GM19455 (cell line): ENCODE results near the gene CPEB4.

ENCODE experiments used
- ATAC-seq: cut with Tn5 transposase; IDR thresholded peaks from one replicate; pipeline ENCODE4 v1.9.1; 2021; ENCODE audit not compliant: unreplicated experiment

The CPEB4 gene

DNA sequence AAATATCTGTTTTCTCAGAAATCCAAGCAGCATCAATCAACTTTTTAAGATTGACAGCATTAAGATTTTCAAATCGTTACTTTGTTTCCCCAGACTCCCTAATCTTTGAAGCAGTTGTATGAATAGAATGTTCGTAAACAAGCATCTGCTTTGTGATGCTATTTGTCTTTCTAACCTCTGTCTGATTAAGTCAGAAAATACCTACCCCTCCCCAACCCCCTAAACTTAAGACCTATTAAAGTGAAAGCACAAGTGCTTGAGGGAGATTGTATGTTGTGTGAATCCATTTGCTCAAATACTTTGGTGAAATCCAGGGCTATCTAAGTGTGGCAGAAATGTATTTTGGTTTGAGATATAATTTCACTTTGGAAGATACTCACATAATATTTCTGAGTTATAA, 53.0 kb downstream of the CPEB4 start:
- ATAC-seq: no peak

DNA sequence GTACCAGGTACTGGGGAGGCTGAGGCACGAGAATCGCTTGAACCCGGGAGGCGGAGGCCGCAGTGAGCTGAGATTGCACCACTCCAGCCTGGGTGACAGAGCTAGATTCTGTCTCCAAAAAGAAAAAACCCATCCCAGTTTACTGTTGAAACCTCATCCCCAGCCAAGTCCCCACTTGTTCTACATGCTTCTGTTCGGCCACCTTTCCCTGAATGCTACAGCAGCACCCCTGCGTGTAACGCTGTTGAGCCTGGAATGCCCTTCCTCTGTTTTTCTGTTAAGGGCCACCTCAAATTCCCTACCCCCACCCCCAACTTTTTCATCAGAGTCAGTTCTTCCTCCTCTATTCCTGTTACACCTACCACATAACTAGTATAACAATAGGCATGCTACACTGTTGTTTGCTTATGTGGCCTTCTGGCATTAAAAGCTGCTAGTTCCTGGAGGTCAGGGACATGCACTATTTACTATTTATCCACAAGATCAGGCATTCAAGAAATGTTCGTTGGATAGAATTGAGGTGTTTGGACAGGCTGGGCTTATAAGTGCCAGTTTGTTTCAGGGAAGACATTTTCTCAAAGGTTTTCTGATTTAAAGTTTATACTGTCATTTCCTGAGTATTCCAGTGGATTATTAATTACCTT, 53.7 kb downstream of the CPEB4 start:
- ATAC-seq: no peak

- no peak for ATAC-seq
These were observed 56.4 kb downstream of the CPEB4 start for GRCh38 chr5:173944511-173944910.

GRCh38 chr5:173945160-173945559, 57.0 kb downstream of the CPEB4 start:
- ATAC-seq: no peak

GRCh38 chr5:173946323-173946722, 58.2 kb downstream of the CPEB4 start:
- no peak for ATAC-seq

- no peak for ATAC-seq
These were observed 62.7 kb downstream of the CPEB4 start for GRCh38 chr5:173950829-173951228.

GRCh38 chr5:173953528-173954090, 65.5 kb downstream of the CPEB4 start:
- ATAC-seq: no peak

DNA sequence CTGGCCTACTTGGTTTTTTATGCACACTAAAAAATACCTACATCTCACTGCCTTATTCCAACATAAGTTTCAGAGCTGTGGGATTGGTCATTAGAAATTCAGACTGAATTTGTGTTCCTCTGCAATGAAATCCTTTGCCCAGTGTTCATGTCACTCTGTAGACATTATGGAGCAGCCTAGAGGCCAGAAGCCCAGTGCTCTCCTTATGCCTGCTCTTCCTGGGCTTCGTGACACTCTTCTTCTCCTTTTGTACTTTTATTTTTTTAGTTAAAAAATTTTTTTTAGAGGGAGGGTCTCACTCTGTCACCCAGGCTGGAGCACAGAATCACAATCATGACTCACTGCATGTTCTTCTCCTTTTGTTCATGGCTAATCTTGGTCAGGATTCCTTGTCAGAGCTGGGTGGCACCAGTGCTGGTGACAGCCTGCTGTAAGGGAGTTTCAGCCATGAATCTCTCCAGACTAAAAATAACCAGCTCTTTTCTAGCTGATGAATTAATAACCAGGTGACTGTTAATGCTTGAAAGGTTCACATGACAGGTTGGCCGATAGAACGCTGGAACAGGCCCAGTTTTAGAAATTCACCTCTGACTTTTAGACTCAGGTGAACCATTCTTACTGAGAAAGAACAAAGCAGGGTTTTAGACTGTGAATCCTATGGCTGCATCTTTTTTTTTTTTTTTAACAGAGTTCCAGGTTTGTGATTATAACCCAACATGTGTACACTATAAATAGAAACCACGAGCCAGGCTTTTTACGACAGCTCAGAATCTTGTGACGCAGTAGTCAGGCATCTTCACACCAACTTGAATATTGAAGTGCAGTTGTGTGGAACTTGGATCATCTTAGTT, 66.7 kb downstream of the CPEB4 start:
- no peak for ATAC-seq

GRCh38 chr5:173960986-173961385, 72.8 kb downstream of the CPEB4 start:
- no peak for ATAC-seq

- no peak for ATAC-seq
These were observed 73.3 kb downstream of the CPEB4 start for GRCh38 chr5:173961418-173961817.

GRCh38 chr5:173962436-173962972, 74.4 kb downstream of the CPEB4 start:
- no peak for ATAC-seq

- ATAC-seq: no peak
These were observed 75.2 kb downstream of the CPEB4 start for GRCh38 chr5:173963182-173963838.

DNA sequence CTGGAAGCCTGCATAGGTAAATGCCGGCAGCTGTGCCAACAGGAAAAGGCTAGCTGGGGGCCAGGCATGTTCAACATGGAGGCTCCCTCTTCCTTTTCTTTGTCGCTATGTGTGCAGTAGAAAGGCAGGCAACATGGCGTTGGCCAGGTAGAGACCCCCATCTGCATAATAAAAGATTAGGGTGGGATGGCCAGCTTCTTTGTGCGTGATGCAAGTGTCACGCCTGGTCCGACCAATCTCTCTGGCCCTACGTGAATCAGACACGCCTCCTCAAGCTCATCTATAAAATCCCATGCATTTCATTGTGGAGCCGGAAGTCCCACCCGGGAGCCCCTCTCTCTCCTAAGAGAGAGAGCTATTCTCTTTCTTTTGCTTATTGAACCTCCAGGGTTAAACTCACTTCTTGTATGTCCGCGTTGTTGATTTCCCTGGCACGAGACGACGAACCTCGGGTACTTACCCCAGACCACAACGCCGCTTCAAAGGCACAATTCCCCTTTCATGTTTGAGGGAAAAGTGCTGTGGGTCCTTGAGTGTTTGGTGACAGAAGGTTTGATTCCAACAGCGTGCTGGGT, 75.8 kb downstream of the CPEB4 start:
- no peak for ATAC-seq

GRCh38 chr5:173964506-173964905, 76.4 kb downstream of the CPEB4 start:
- ATAC-seq: no peak

GRCh38 chr5:173967241-173967640, 79.1 kb downstream of the CPEB4 start:
- ATAC-seq: no peak

DNA sequence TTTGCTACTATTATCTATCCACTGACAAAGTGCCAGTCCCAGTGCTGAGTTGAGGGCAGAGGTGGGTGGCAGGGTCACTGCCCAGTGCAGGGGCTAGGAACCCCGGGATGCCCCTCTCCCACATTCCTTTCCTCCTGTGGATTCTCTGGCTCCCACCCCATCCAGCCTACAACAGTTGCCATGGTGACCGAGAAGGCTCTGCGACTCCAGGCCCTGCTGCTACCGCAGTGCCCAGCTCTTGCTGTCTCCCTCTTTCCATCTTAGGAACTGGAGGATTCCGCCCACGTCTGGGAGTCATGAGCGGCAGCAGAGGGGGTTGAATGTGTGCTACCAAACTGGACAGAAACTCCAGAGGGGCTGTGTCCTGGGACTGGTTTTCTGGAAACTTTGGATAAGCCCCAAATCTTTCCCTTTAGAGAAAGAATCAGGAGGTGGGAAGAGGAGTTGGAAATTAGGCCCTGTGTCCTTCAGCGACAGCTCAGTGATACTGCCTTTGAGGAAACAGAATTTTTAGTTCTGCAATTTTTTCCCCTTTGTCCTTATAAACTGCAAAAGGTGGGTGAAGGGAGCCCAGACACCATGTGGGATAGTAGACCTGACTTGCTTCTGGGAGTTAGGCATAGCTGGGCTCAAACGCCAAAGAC, 80.1 kb downstream of the CPEB4 start:
- no peak for ATAC-seq

DNA sequence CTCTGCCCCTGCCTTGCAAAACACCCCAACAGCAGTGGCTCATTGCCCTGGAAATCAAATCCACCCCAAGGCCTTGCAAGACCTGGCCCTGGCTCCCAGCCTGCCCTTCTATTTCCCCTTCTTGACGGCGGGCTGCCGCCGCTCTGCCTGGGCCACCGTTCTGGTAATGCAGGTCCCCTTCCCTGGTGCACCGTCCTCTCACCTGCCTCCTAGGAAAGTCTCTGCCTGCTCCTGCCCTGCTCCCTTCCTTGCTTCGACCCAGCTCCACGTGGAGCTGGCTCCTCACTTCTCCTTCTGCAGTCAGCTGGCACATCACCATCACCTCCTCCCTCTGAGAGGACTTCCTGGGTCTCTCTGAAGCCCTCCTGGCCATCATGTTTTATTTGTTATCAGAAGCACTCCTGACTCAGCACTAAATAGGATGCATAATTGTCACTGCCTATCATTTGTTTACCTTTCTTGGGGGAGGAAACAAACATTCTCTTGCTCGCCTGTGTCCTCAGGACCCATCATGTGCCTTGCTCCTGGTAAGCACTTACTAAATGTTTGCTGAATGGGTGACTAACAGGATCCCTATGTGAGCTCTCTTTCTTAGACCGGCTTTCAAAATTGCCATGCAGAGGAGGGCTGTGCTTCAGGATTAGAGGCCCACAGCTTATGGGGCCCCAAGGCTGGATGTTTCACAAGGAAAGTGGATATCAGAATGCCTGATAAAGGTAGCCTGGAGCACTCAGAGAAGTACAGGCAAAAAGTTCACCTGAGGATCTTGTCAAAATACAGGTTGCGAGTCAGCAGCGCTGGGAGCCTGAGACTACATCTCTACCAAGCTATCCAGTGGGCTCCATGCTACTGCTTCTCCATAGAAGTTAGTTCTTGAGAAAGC, 81.3 kb downstream of the CPEB4 start:
- ATAC-seq: no peak

DNA sequence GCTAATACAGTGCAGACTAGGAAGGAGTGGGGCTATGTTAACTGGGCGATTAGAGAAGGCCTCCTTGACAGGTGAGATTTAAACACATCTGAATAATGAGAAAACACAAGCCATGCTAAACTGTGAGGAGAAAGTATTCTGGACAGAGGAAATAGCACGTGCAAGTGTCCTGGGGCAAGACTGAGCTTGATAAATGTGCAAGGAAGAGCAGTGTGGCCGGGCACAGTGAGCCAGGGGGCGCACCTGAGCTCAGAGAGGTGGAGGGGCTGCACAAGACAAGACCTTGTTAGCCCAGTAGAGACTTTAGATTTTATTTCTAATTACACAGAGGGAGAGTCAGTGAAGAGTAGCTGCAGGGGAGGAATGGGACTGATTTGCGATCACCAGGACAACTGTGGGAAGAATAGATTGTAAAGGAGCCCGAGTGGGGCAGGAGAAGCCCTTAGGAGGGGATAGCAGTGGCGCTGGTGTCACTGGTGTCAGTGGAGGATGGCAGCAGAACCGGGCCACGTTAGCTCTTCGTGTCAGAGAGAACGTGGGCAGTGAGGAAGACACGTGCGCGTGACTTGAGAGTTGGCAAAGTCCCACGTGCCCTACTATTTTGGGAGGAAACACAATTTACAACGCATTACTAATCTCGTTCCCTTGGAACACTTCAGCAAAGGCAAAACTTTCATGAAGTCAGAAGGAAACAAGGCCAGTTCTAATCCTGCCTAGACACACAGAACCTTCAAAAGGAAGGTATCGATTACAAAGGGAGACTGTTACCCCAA, 82.9 kb downstream of the CPEB4 start:
- ATAC-seq: no peak
